ENCODE data around the gene ARHGAP25.

DNA sequence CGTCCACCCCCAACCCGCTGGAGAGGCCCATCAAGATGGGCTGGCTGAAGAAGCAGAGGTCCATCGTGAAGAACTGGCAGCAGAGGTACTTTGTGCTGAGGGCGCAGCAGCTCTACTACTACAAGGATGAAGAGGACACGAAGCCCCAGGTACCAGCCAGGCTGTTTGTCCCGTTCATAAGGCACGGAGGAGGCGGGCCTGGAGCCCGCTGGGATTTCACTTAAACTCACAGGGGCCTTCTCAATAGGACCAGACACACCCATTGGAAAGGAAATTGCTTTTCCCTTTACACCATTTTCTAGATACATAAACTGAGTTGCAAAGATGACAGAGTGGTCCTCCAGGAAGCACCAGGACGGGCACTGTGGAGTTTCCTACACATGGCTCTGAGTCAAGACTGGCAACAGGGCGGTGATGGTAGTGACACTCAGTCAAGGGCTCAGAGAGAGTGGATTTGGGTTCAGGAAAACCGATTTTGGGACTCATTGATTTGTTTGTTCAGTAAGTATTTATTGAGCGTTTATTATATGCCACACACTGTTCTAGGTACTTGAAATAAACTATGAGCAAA lies 40.7 kb downstream of the ARHGAP25 start:
- TF ChIP-seq POLR2A (IDR thresholded peaks at IDR 0.05; ENCODE audit: low read depth): no peak
- no peak for TF ChIP-seq POLR2AphosphoS5 (IDR thresholded peaks at IDR 0.05)
- no peak for TF ChIP-seq EP300 (IDR thresholded peaks at IDR 0.05)
- TF ChIP-seq, protein P1, sequence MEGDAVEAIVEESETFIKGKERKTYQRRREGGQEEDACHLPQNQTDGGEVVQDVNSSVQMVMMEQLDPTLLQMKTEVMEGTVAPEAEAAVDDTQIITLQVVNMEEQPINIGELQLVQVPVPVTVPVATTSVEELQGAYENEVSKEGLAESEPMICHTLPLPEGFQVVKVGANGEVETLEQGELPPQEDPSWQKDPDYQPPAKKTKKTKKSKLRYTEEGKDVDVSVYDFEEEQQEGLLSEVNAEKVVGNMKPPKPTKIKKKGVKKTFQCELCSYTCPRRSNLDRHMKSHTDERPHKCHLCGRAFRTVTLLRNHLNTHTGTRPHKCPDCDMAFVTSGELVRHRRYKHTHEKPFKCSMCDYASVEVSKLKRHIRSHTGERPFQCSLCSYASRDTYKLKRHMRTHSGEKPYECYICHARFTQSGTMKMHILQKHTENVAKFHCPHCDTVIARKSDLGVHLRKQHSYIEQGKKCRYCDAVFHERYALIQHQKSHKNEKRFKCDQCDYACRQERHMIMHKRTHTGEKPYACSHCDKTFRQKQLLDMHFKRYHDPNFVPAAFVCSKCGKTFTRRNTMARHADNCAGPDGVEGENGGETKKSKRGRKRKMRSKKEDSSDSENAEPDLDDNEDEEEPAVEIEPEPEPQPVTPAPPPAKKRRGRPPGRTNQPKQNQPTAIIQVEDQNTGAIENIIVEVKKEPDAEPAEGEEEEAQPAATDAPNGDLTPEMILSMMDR (IDR thresholded peaks at IDR 0.05): no peak

Data from esophagus muscularis mucosa (tissue), 4 donors.